SK-N-SH (cell line): ENCODE measurements around the gene SDK1. TPM values are rescaled to one million over a fixed set of nuclear protein-coding genes. Genes with fewer than 3 reads are reported as not detected.

ENCODE experiments used
- CTCF ChIA-PET: fragments of 300-600, 350-600 bp; formaldehyde crosslinking; extraction: SDS; loops from one replicate; lab custom pipeline; 2021; lab: Yijun Ruan, JAX
- POLR2A ChIA-PET: fragments of 350-600 bp; sonication (Branson Sonifier 250); formaldehyde crosslinking; extraction: SDS; loops from one replicate; lab custom pipeline; 2020; ENCODE audit warnings: antibody characterized with exemption, inconsistent platforms; lab: Yijun Ruan, JAX
- DNase-seq: peaks from one replicate; pipeline ENCODE4 v3.0.0; 2012
- H2AFZ ChIP-seq: fragments of 200-600 bp; sonication (generic); 2 replicates; pipeline ENCODE4 v1.8.1; 2016; ENCODE audit warnings: antibody characterized with exemption, mild to moderate bottlenecking, low read depth
- H3F3A ChIP-seq: fragments of 200-600 bp; sonication (generic); replicated peaks from 2 replicates; pipeline ENCODE3; 2016; ENCODE audit warnings: antibody characterized with exemption, mild to moderate bottlenecking; ENCODE audit not compliant: insufficient read depth
- H3K27ac ChIP-seq, 2 experiments: fragments of 200-500 bp in 1 of 2; fragments of 200-600 bp in 1 of 2; sonication (Bioruptor generic) in 1 of 2; sonication (generic), shearing (Covaris generic) in 1 of 2; 2 replicates each; pipeline versions ENCODE4 v1.5.1 to v1.6.1; 2014 to 2016; ENCODE audit warnings: low read depth in 2 of 2, inconsistent platforms in 1 of 2, low read length in 1 of 2, mild to moderate bottlenecking in 1 of 2, mixed read lengths in 1 of 2
- H3K27me3 ChIP-seq: fragments of 200-600 bp; sonication (generic), shearing (Covaris generic); 2 replicates; pipeline ENCODE4 v1.6.1; 2016; ENCODE audit warnings: mixed run types; ENCODE audit not compliant: insufficient read depth
- H3K36me3 ChIP-seq, 2 experiments: fragments of 200-500 bp in 1 of 2; fragments of 200-600 bp in 1 of 2; sonication (Bioruptor generic) in 1 of 2; sonication (generic) in 1 of 2; replicated peaks in 1 of 2; 2 replicates each; pipeline versions ENCODE3 to v1.5.1; 2014 to 2016; ENCODE audit warnings: low read length in 1 of 2, mild to moderate bottlenecking in 1 of 2; ENCODE audit not compliant: insufficient read depth in 2 of 2, control insufficient read depth in 1 of 2
- H3K4me1 ChIP-seq, 2 experiments: fragments of 200-500 bp in 1 of 2; fragments of 200-600 bp in 1 of 2; sonication (Bioruptor generic) in 1 of 2; sonication (generic), shearing (Covaris generic) in 1 of 2; 2 replicates each; pipeline versions ENCODE4 v1.5.1 to v1.6.1; 2014 to 2016; ENCODE audit warnings: low read depth in 1 of 2, low read length in 1 of 2, mixed run types in 1 of 2; ENCODE audit not compliant: insufficient read depth in 2 of 2, control insufficient read depth in 1 of 2
- H3K4me2 ChIP-seq: fragments of 200-600 bp; sonication (generic), shearing (Covaris generic); 2 replicates; pipeline ENCODE4 v1.6.1; 2017; ENCODE audit warnings: mixed run types
- H3K4me3 ChIP-seq, 2 experiments: fragments of 200-500 bp in 1 of 2; fragments of 200-600 bp in 1 of 2; sonication (Bioruptor generic) in 1 of 2; sonication (generic), shearing (Covaris generic) in 1 of 2; 2 replicates each; pipeline versions ENCODE4 v1.5.1 to v1.8.1; 2014 to 2016; ENCODE audit warnings: low read depth in 2 of 2, inconsistent platforms in 1 of 2, low read length in 1 of 2, mild to moderate bottlenecking in 1 of 2, mixed read lengths in 1 of 2, moderate library complexity in 1 of 2
- H3K79me2 ChIP-seq: fragments of 200-600 bp; sonication (generic); 2 replicates; pipeline ENCODE4 v1.8.1; 2017; ENCODE audit warnings: mild to moderate bottlenecking; ENCODE audit not compliant: insufficient read depth
- H3K9ac ChIP-seq: fragments of 200-600 bp; sonication (generic); 2 replicates; pipeline ENCODE4 v1.6.1; 2017; ENCODE audit warnings: mixed run types
- H3K9me2 ChIP-seq: fragments of 200-600 bp; sonication (generic); 2 replicates; pipeline ENCODE4 v1.6.1; 2017; ENCODE audit warnings: mixed run types
- H3K9me3 ChIP-seq: fragments of 200-600 bp; sonication (generic); 2 replicates; pipeline ENCODE4 v1.6.1; 2017; ENCODE audit warnings: mixed run types, mild to moderate bottlenecking, moderate library complexity
- H4K20me1 ChIP-seq: fragments of 200-600 bp; sonication (generic); 2 replicates; pipeline ENCODE4 v1.6.1; 2017; ENCODE audit warnings: mild to moderate bottlenecking, mixed run types; ENCODE audit not compliant: insufficient read depth
- CHD2 ChIP-seq: fragments of 150-350 bp; IDR thresholded peaks from 2 replicates; pipeline ENCODE4 v1.6.1; 2018; ENCODE audit warnings: low read length; ENCODE audit not compliant: partially characterized antibody
- EZH2phosphoT487 ChIP-seq: fragments of 200-600 bp; sonication (generic); IDR thresholded peaks from 2 replicates; pipeline ENCODE4 v1.6.1; 2017; ENCODE audit warnings: low read depth, mixed run types, mild to moderate bottlenecking, antibody characterized with exemption, moderate library complexity, borderline replicate concordance
- FOSL2 ChIP-seq: IDR thresholded peaks from 2 replicates; pipeline ENCODE4 v1.4.0; 2012; ENCODE audit warnings: low read depth, mild to moderate bottlenecking, moderate library complexity, borderline replicate concordance
- FOXJ3 ChIP-seq: sonication (generic); formaldehyde crosslinking; IDR thresholded peaks from 2 replicates; pipeline ENCODE4 v1.5.1; 2020; ENCODE audit warnings: mild to moderate bottlenecking, missing genetic modification reagents
- FOXM1 ChIP-seq: IDR thresholded peaks from 2 replicates; pipeline ENCODE4 v1.4.0; 2012; ENCODE audit warnings: low read depth, mild to moderate bottlenecking
- GATA2 ChIP-seq: sonication (generic); formaldehyde crosslinking; IDR thresholded peaks from 2 replicates; pipeline ENCODE4 v1.5.0; 2020; ENCODE audit warnings: mild to moderate bottlenecking, missing genetic modification reagents
- MAX ChIP-seq: IDR thresholded peaks from 2 replicates; pipeline ENCODE4 v1.4.0; 2012; ENCODE audit warnings: low read depth
- MXI1 ChIP-seq: IDR thresholded peaks from 2 replicates; pipeline ENCODE4 v1.6.1; 2012; ENCODE audit warnings: mild to moderate bottlenecking, low read depth, low read length, improper control_type of control experiment
- PBX3 ChIP-seq: IDR thresholded peaks from 2 replicates; pipeline ENCODE4; 2012
- POLR2AphosphoS5 ChIP-seq: IDR thresholded peaks from 2 replicates; pipeline ENCODE4 v1.6.1; 2012; ENCODE audit warnings: low read depth, low read length
- USF1 ChIP-seq: IDR thresholded peaks from 2 replicates; pipeline ENCODE4 v1.4.0; 2012; ENCODE audit warnings: low read depth, borderline replicate concordance
- YY1 ChIP-seq: IDR thresholded peaks from 2 replicates; pipeline ENCODE4 v1.4.0; 2012; ENCODE audit warnings: low read depth, mild to moderate bottlenecking
- WGBS: methylation state at CpG from one replicate; pipeline ENCODE4 v1.1.6; 2017; ENCODE audit warnings: low lambda C conversion rate; 5-methylcytosine and 5-hydroxymethylcytosine counted together
- polyA plus RNA-seq, 3 experiments: library from polyadenylated mRNA; depleted of rRNA; stranded (reverse); fragments of >200 nt; gene quantifications; 2 replicates each; pipeline ENCODE4 v1.2.3, GENCODE V29; 2012

SDK1 gene
- polyA plus RNA-seq, 1 of the 3 experiments (the other 2 are of a cell fraction) = 1.2 TPM

DNA sequence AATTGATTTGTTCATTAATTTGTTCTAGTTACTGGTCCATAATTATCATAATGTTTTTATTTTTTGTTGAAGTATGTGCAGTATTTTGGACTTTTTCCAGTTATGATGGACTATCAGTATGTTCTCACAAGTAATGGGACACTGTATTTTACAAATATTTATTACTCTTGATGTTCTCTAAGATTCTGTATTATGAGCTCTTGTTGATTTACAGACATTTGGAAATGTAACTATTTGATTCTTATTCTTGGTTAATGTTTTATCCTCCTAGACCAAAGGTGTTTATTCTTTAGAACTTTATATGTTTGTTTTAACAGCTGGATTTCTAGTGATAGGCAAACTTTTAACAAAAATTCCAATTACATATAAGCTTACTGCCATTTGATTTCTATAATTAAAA, 200.6 kb downstream of the SDK1 start:
- CTCF ChIA-PET = interaction anchor here (1.1 to 2.0 kb wide), 3 partner anchors 16 to 22 kb away, joined by 3 to 4 read pairs (median 4); no protein-coding TSS in a partner anchor
- POLR2A ChIA-PET = no interaction called here
- H3K4me2 ChIP-seq = no peak overlapping the region

DNA sequence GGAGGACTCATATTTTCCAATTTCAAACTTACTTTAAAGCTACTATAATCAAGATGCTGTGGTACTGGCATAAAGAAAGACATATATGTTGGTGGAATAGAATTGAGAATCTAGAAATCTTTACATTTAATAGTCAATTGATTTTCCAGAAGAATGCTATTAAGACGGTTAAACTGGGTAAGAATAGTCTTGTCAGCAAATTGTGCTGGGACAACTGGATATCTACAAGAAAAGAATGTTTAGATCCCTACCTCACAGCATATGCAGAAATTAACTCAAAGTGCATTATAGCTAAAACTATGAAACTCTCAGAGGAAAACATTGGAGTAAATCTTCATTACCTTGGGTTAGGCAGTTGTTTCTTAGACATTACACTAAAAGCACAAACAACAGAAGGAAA, 203.3 kb downstream of the SDK1 start:
- TF ChIP-seq USF1 (no peak), POLR2AphosphoS5 (no peak), FOXJ3 (CRISPR knock-in tag) (no peak), GATA2 (CRISPR knock-in tag) (no peak)
- Histone ChIP-seq H3K36me3 (no peaks in the 10 kb centered on the region), H3K4me2 (no peak overlapping the region), H3K4me3 (no peak overlapping the region), H3K4me1 (no peaks in the 10 kb centered on the region), H3K79me2 (no peaks in the 10 kb centered on the region), H4K20me1 (no peaks in the 10 kb centered on the region), H2AFZ (no peak overlapping the region), H3K9me3 (peaks cover 13% of the 10 kb centered on the region; the same call in 1 of the 2 replicates), H3K9me2 (no peaks in the 10 kb centered on the region), H3K9ac (no peak overlapping the region), H3K27ac (no peak overlapping the region), H3F3A (no peaks in the 10 kb centered on the region), H3K27me3 (no peaks in the 10 kb centered on the region)
- ChIA-PET CTCF (no interaction called here), POLR2A (no interaction called here)
- no peak for DNase-seq
- 88% methylated on average over 1 of the region's 1 CpG for WGBS

More for the DNA sequence above, 200.6 kb downstream of the SDK1 start:
- H3K9me2 ChIP-seq = no peaks in the 10 kb centered on the region
- no peak for TF ChIP-seq CHD2
- TF ChIP-seq YY1 = no peak
- no peak for TF ChIP-seq MAX
- no peak for TF ChIP-seq EZH2phosphoT487
- no peak for TF ChIP-seq FOSL2
- TF ChIP-seq POLR2AphosphoS5 = no peak
- no peak for TF ChIP-seq MXI1
- no peak for TF ChIP-seq PBX3
- no peak for TF ChIP-seq FOXM1
- no peak for DNase-seq
- H3K36me3 ChIP-seq = no peaks in the 10 kb centered on the region
- H3K9me3 ChIP-seq = peaks cover 13% of the 10 kb centered on the region; the same call in 1 of the 2 replicates
- no peak overlapping the region for H3K9ac ChIP-seq
- H3K27ac ChIP-seq = no peak overlapping the region
- H4K20me1 ChIP-seq = no peaks in the 10 kb centered on the region
- H3K4me1 ChIP-seq = peaks cover 0 to 3% of the 10 kb centered on the region in 2 experiments; a peak in 2 of 4 replicates
- H3K4me3 ChIP-seq = no peak overlapping the region
- no peaks in the 10 kb centered on the region for H3K27me3 ChIP-seq
- no peaks in the 10 kb centered on the region for H3K79me2 ChIP-seq
- H2AFZ ChIP-seq = no peak overlapping the region
- no peaks in the 10 kb centered on the region for H3F3A ChIP-seq
